Gastroesophageal sphincter (tissue), 4 donors: ENCODE data around the gene AAR2. TPM values are rescaled to one million over a fixed set of nuclear protein-coding genes. Genes with fewer than 3 reads are reported as not detected.

Source experiments
- ATAC-seq: fragments of 150-250 bp; one replicate; pipeline ENCODE4 v1.9.1; 2016; ENCODE audit warnings: mild to moderate bottlenecking, moderate library complexity
- H3K27ac ChIP-seq, 4 donors: fragments of 200-600 bp; sonication (generic) in 3 of 4; 1 replicate in 3 of 4; 2 replicates in 1 of 4; pipeline ENCODE4 v1.5.1; 2016 to 2019
- H3K27me3 ChIP-seq: fragments of 200-600 bp; sonication (generic); one replicate; pipeline ENCODE4 v1.5.1; 2019
- H3K36me3 ChIP-seq, 2 donors: fragments of 200-600 bp; sonication (generic); one replicate each; pipeline ENCODE4 v1.5.1; 2019; ENCODE audit warnings: control low read depth in 1 of 2
- H3K4me1 ChIP-seq, 3 donors: fragments of 200-600 bp; sonication (generic); 1 replicate in 2 of 3; 2 replicates in 1 of 3; pipeline ENCODE4 v1.5.1; 2016 to 2019; ENCODE audit warnings: control low read depth in 2 of 3
- H3K4me3 ChIP-seq, 2 donors: fragments of 200-600 bp; sonication (generic); one replicate each; pipeline ENCODE4 v1.5.1; 2019; ENCODE audit warnings: mild to moderate bottlenecking in 1 of 2, moderate library complexity in 1 of 2
- H3K9me3 ChIP-seq, 3 donors: fragments of 200-600 bp; sonication (generic); one replicate each; pipeline ENCODE4 v1.5.1; 2017 to 2019; ENCODE audit warnings: control low read depth in 2 of 3
- EP300 ChIP-seq: sonication (generic); formaldehyde crosslinking; IDR thresholded peaks from one replicate; pipeline ENCODE4 v1.6.1; 2017; ENCODE audit warnings: antibody characterized with exemption, mild to moderate bottlenecking
- POLR2A ChIP-seq, 2 donors: fragments of 450-650 bp; IDR thresholded peaks; one replicate each; pipeline ENCODE4 v1.6.1; 2017; ENCODE audit warnings: antibody characterized with exemption in 2 of 2, mild to moderate bottlenecking in 2 of 2, moderate library complexity in 1 of 2
- POLR2AphosphoS5 ChIP-seq: sonication (generic); formaldehyde crosslinking; IDR thresholded peaks from one replicate; pipeline ENCODE4 v1.6.1; 2017; ENCODE audit warnings: antibody characterized with exemption
- WGBS, 2 donors: methylation state at CpG; one replicate each; pipeline ENCODE4 v1.1.5; 2018; ENCODE audit warnings: low coverage in 1 of 2; 5-methylcytosine and 5-hydroxymethylcytosine counted together
- total RNA-seq, 4 donors: library from RNA; depleted of rRNA; stranded (reverse); fragments of >200 nt; gene quantifications; one replicate each; pipeline ENCODE4 v1.1.0, GENCODE V29; 2016
- TF ChIP-seq, protein P1 (sequence below), 4 experiments: fragments of 200-600 bp in 2 of 4; fragments of 450-650 bp in 2 of 4; sonication (generic) in 1 of 4; IDR thresholded peaks; one replicate each; pipeline ENCODE4 v1.5.1; 2017 to 2019; ENCODE audit warnings: antibody characterized with exemption in 4 of 4, mild to moderate bottlenecking in 2 of 4, moderate library complexity in 2 of 4

The AAR2 gene
- total RNA-seq, 4 donors from 2014 or later = 37.4 to 48.5 (median 38.9) TPM

DNA sequence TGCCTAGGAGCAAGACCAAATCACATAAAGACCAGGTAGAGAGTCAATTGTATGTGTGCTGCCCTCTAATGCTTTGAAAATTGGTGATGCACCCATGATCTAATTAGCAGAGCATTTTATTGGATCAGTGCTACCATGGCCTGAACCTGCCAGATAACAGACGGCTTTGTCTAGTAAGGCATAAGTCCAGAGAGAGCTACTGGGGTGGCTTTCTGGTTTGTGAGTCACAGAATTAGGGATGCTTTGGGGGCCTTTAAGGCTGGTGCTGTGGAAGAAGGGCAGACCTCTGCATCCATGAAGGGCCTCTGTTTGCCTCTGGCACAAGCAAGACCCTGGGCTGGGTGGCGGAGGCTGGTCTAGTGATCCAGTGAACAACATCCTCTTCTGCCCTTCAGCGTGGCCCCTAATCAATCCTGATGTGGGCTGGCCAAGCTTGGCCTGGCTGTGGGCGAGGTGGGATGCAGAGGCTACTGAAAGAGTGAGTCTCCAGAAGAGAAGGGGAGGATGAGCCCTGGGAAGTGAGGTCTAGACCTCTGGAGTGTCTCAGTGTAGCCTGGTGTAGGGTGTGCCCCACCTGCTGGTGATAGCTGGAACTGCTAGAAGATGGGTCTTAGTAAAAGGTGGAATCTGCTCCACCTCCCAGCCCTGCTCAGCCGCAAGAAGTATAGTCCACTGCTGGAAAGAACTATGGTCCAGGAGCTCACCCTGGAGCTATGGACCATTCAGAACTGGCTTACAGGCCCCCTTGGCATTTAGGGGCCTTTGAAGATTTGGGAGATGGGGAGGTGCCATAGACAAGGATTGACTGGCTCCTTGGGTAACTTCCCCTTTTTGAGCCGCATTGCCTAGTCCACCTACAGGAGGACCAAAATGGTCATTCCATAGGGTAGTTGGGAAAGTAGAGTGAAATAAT, 36.7 kb upstream of the AAR2 start:
- Histone ChIP-seq H3K36me3 (peaks cover 0 to 76% of the 10 kb centered on the region in 2 donors), H3K9me3 (no peaks in the 10 kb centered on the region), H3K27ac (no peak overlapping the region), H3K27me3 (no peaks in the 10 kb centered on the region), H3K4me1 (peaks cover 0 to 9% (median 0%) of the 10 kb centered on the region in 3 donors), H3K4me3 (no peak overlapping the region)
- no peak for TF ChIP-seq POLR2AphosphoS5
- TF ChIP-seq, protein P1, sequence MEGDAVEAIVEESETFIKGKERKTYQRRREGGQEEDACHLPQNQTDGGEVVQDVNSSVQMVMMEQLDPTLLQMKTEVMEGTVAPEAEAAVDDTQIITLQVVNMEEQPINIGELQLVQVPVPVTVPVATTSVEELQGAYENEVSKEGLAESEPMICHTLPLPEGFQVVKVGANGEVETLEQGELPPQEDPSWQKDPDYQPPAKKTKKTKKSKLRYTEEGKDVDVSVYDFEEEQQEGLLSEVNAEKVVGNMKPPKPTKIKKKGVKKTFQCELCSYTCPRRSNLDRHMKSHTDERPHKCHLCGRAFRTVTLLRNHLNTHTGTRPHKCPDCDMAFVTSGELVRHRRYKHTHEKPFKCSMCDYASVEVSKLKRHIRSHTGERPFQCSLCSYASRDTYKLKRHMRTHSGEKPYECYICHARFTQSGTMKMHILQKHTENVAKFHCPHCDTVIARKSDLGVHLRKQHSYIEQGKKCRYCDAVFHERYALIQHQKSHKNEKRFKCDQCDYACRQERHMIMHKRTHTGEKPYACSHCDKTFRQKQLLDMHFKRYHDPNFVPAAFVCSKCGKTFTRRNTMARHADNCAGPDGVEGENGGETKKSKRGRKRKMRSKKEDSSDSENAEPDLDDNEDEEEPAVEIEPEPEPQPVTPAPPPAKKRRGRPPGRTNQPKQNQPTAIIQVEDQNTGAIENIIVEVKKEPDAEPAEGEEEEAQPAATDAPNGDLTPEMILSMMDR (IDR thresholded peaks at IDR 0.05) = peak; percentile 83 to 88 (median 86)
- no peak for TF ChIP-seq EP300
- no peak for TF ChIP-seq POLR2A (IDR thresholded peaks at IDR 0.05)
- peak; percentile 90 for ATAC-seq
- WGBS, 2 donors = 20% methylated on average over 2 of the region's 6 CpGs; no CpG with 5 or more reads in 1 of the 2 donors

DNA sequence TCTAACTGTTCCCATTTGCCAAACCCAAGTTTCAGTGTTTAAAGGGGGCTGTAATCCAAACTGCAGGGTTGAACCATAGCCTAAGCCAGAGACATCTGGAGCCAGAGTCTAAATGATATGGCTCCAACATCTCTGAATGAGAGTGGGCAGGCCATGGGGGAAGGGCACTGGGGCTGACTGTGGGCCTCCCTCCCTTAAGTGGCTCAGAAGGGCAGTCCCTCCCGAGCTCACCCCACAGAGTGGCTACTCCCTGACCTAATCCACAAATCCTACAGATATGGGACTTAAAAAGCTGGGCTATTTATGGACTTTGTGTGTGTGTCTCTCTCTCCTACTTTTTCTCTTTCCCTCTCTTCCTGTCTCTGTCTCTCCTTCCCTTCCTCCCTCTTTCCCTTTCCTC, 35.8 kb upstream of the AAR2 start:
- Histone ChIP-seq H3K27me3 (no peaks in the 10 kb centered on the region), H3K27ac (no peak overlapping the region), H3K9me3 (no peaks in the 10 kb centered on the region), H3K4me3 (no peak overlapping the region), H3K36me3 (peaks cover 0 to 76% of the 10 kb centered on the region in 2 donors), H3K4me1 (peaks cover 0 to 9% (median 0%) of the 10 kb centered on the region in 3 donors)
- ATAC-seq = no peak
- TF ChIP-seq, protein P1 (IDR thresholded peaks at IDR 0.05) = no peak
- no peak for TF ChIP-seq POLR2AphosphoS5
- TF ChIP-seq EP300 = no peak
- TF ChIP-seq POLR2A (IDR thresholded peaks at IDR 0.05) = no peak
- 100% methylated on average over 1 of the region's 1 CpG; no CpG with 5 or more reads in 1 of the 2 donors for WGBS, 2 donors

- TF ChIP-seq POLR2A (IDR thresholded peaks at IDR 0.05) (no peak), EP300 (no peak), POLR2AphosphoS5 (no peak)
- TF ChIP-seq, protein P1 (IDR thresholded peaks at IDR 0.05) = no peak
- no peak for ATAC-seq
- Histone ChIP-seq H3K4me3 (no peak overlapping the region), H3K27me3 (no peaks in the 10 kb centered on the region), H3K36me3 (peaks cover 0 to 76% of the 10 kb centered on the region in 2 donors), H3K4me1 (peaks cover 0 to 9% (median 0%) of the 10 kb centered on the region in 3 donors), H3K9me3 (no peaks in the 10 kb centered on the region), H3K27ac (no peak overlapping the region)
- WGBS, 2 donors = 87 to 100% methylated on average over 1 to 3 of the region's 4 CpGs
Measured at GRCh38 chr20:36201198-36201597, 35.1 kb upstream of the AAR2 start.

DNA sequence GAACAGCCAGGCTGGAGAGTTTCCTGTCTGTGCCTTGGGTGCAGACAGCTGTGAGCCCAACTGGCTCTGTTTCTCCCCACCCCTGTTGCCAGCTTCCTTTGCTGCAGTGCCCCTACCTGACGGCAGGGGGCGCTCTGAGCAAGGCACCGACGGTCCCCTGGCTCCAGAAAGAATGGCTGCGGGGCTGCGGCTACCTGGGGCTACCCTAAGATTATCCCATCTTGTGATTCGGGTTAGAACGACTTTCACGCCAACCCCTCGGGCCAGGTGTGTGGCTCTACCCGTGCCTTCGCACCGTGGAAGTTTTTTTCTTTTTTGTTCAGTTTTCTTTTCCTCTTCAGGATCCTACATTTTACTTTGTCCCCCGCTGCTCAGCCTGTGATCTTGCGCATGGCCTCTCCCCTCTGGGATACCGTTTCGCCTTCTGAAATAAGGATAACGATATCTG, 33.4 kb upstream of the AAR2 start:
- Histone ChIP-seq H3K9me3 (no peaks in the 10 kb centered on the region), H3K4me3 (no peak overlapping the region), H3K27ac (no peak overlapping the region), H3K4me1 (peaks cover 0 to 9% (median 0%) of the 10 kb centered on the region in 3 donors), H3K36me3 (peaks cover 0 to 76% of the 10 kb centered on the region in 2 donors), H3K27me3 (no peaks in the 10 kb centered on the region)
- peak; percentile 40 for ATAC-seq
- TF ChIP-seq, protein P1 (IDR thresholded peaks at IDR 0.05) = peak; percentile 83 to 94 (median 90)
- no peak for TF ChIP-seq POLR2AphosphoS5
- TF ChIP-seq EP300 = no peak
- WGBS, 2 donors = 39 to 48% methylated on average over 15 to 18 of the region's 18 CpGs
